K562 (cell line): ENCODE results near the gene NMB. TPM values are rescaled to one million over a fixed set of nuclear protein-coding genes. Genes with fewer than 3 reads are reported as not detected.

Experiments used
- ATAC-seq: fragments of 200-7000 bp; cut with Tn5 transposase; 3 replicates; pipeline ENCODE4 v1.9.1; 2020; ENCODE audit warnings: moderate library complexity
- BruUV-seq: library from RNA; stranded (reverse); fragments of 400-500 nt; replicated peaks from 2 replicates; lab custom pipeline; 2021; lab: Mats Ljungman, UMichigan
- CTCF ChIA-PET: fragments of 300-600 bp; formaldehyde crosslinking; extraction: SDS; loops from one replicate; lab custom pipeline; 2021; ENCODE audit warnings: low intra/inter-chr PET ratio; lab: Yijun Ruan, JAX
- POLR2A ChIA-PET: fragments of 300-600, 350-650 bp; sonication (Branson Sonifier 250); formaldehyde crosslinking; extraction: SDS; loops from one replicate; lab custom pipeline; 2021; ENCODE audit warnings: antibody characterized with exemption, inconsistent platforms; lab: Yijun Ruan, JAX
- DNase-seq, 4 experiments: peaks; one replicate each; pipeline versions ENCODE4 v3.0.0 to v3.0.0-alpha.2; 2011 to 2018; ENCODE audit warnings: low spot score in 3 of 4, mixed read lengths in 3 of 4; ENCODE audit errors: extremely low read depth in 1 of 4
- FAIRE-seq: peaks from 2 replicates; lab custom pipeline; 2011; peaks lifted over from hg19 to GRCh38; lab: Jason Lieb, UNC
- H2AFZ ChIP-seq: 2 replicates; pipeline ENCODE4 v1.6.0; 2011; ENCODE audit warnings: low read depth, low read length, control low read depth, inconsistent platforms
- H3K27ac ChIP-seq: fragments of 200-600 bp; 3 replicates; pipeline ENCODE4 v1.8.0; 2011; ENCODE audit warnings: low read depth, mild to moderate bottlenecking, control low read depth, inconsistent platforms, low read length, moderate library complexity, mixed read lengths; ENCODE audit errors: extremely low read depth
- H3K27me3 ChIP-seq, 2 experiments: fragments of 300-600 bp in 1 of 2; 2 replicates in 1 of 2; 3 replicates in 1 of 2; pipeline versions ENCODE4 v1.6.0 to v1.8.0; 2011; ENCODE audit warnings: inconsistent platforms in 2 of 2, low read length in 2 of 2, mild to moderate bottlenecking in 1 of 2, mixed read lengths in 1 of 2, moderate library complexity in 1 of 2; ENCODE audit not compliant: control insufficient read depth in 2 of 2, insufficient read depth in 2 of 2
- H3K36me3 ChIP-seq: fragments of 300-600 bp; 3 replicates; pipeline ENCODE4 v1.8.0; 2011; ENCODE audit warnings: mild to moderate bottlenecking, low read length, inconsistent platforms; ENCODE audit not compliant: control insufficient read depth, insufficient read depth
- H3K4me1 ChIP-seq, 2 experiments: fragments of 200-600 bp in 1 of 2; replicated peaks in 1 of 2; 2 replicates in 1 of 2; 3 replicates in 1 of 2; pipeline versions ENCODE4 v1.5.1 to v1.8.0; 2011; ENCODE audit warnings: inconsistent platforms in 2 of 2, low read length in 2 of 2, mild to moderate bottlenecking in 1 of 2, mixed read lengths in 1 of 2, moderate library complexity in 1 of 2; ENCODE audit not compliant: control insufficient read depth in 2 of 2, insufficient read depth in 2 of 2
- H3K4me2 ChIP-seq: 2 replicates; pipeline ENCODE4 v1.6.1; 2011; ENCODE audit warnings: low read length, control low read depth, inconsistent platforms, mixed read lengths; ENCODE audit not compliant: insufficient read depth
- H3K4me3 ChIP-seq: fragments of 200-600 bp; sonication (generic), shearing (Covaris generic); 2 replicates; pipeline ENCODE4 v1.5.1; 2016; ENCODE audit warnings: control low read depth, inconsistent platforms
- H3K79me2 ChIP-seq: fragments of 200-600 bp; 3 replicates; pipeline ENCODE4 v1.8.0; 2011; ENCODE audit warnings: low read length, inconsistent platforms; ENCODE audit not compliant: control insufficient read depth, insufficient read depth
- H3K9ac ChIP-seq, 2 experiments: 2 replicates each; pipeline versions ENCODE4 v1.6.0 to v1.6.1; 2011; ENCODE audit warnings: low read depth in 2 of 2, low read length in 2 of 2, control low read depth in 1 of 2, inconsistent platforms in 1 of 2, mild to moderate bottlenecking in 1 of 2, mixed read lengths in 1 of 2; ENCODE audit not compliant: insufficient read depth in 1 of 2
- H3K9me1 ChIP-seq: one replicate; pipeline ENCODE4 v1.6.0; 2011; ENCODE audit warnings: inconsistent platforms, mild to moderate bottlenecking, low read length, moderate library complexity; ENCODE audit not compliant: control insufficient read depth, insufficient read depth
- H3K9me3 ChIP-seq: replicated peaks from 2 replicates; pipeline ENCODE4 v1.5.1; 2011; ENCODE audit warnings: low read depth, low read length, inconsistent platforms; ENCODE audit not compliant: control insufficient read depth, insufficient read depth
- H4K20me1 ChIP-seq: replicated peaks from 2 replicates; pipeline ENCODE4 v1.6.1; 2011; ENCODE audit warnings: low read length, inconsistent platforms, mixed read lengths; ENCODE audit not compliant: control insufficient read depth, insufficient read depth
- CREM ChIP-seq: IDR thresholded peaks from 2 replicates; pipeline ENCODE4 v1.6.1; 2014; ENCODE audit warnings: antibody characterized with exemption, low read depth
- EZH2 ChIP-seq: IDR thresholded peaks from 2 replicates; pipeline ENCODE4 v1.6.1; 2012; ENCODE audit warnings: low read depth, mild to moderate bottlenecking, inconsistent platforms, low read length, borderline replicate concordance
- MTA2 ChIP-seq: fragments of 450-650 bp; IDR thresholded peaks from 2 replicates; pipeline ENCODE4 v1.6.1; 2016; ENCODE audit warnings: low read depth
- NR0B1 ChIP-seq: fragments of 450-650 bp; IDR thresholded peaks from one replicate; pipeline ENCODE4 v1.6.1; 2018; ENCODE audit warnings: mild to moderate bottlenecking, moderate library complexity; ENCODE audit not compliant: partially characterized antibody
- SMAD3 ChIP-seq: fragments of 450-650 bp; formaldehyde crosslinking; conservative IDR thresholded peaks from 2 replicates; pipeline ENCODE4 v1.4.0; 2020; ENCODE audit warnings: mild to moderate bottlenecking
- USF2 ChIP-seq: sonication (generic); formaldehyde crosslinking; IDR thresholded peaks from 2 replicates; pipeline ENCODE4 v1.5.0; 2020; ENCODE audit warnings: missing genetic modification reagents
- ZNF124 ChIP-seq: sonication (generic); formaldehyde crosslinking; IDR thresholded peaks from 2 replicates; pipeline ENCODE4 v1.8.1; 2022; ENCODE audit warnings: missing genetic modification reagents
- ZNF263 ChIP-seq: sonication (generic); formaldehyde crosslinking; IDR thresholded peaks from 2 replicates; pipeline ENCODE4 v1.8.0; 2022; ENCODE audit warnings: mild to moderate bottlenecking, missing genetic modification reagents, borderline replicate concordance
- in situ Hi-C: fragments of 300-500 bp; cut with MboI; formaldehyde crosslinking; loops from 4 replicates; pipeline ENCODE4 v1.15.0; 2018; ENCODE audit warnings: inconsistent platforms, mixed read lengths
- intact Hi-C: fragments of 100-400 bp; cut with micrococcal nuclease; formaldehyde crosslinking; loops from 2 replicates; pipeline ENCODE4 v1.14.2; 2022
- polyA plus RNA-seq, 8 experiments: library from polyadenylated mRNA; depleted of rRNA in 4 of 8; stranded (reverse) in 5 of 8; unstranded in 3 of 8; fragments of >200 nt; fragmentation: Nextera tagmentation in 2 of 8; fragmentation: Illumina TruSeq in 1 of 8; extraction: Ambion mirVana in 2 of 8; extraction: Trizol in 1 of 8; gene quantifications; 2 replicates each; pipeline versions ENCODE4 v1.2.1 to v1.2.3, GENCODE V29; 2011 to 2014; ENCODE audit warnings: inconsistent platforms in 1 of 8, missing spikeins in 1 of 8
- total RNA-seq, 7 experiments: library from RNA; depleted of rRNA in 6 of 7; stranded (reverse); fragments of >200 nt in 6 of 7; fragmentation: Illumina TruSeq in 2 of 7; extraction: Trizol in 2 of 7; gene quantifications; 2 replicates each; pipeline versions ENCODE4 v1.2.1 to v1.2.3, GENCODE V29; 2011 to 2021; ENCODE audit warnings: low replicate concordance in 1 of 7
- TF ChIP-seq, protein P1 (sequence below), 2 experiments: fragments of 450-650 bp in 1 of 2; sonication (generic) in 1 of 2; formaldehyde crosslinking in 1 of 2; IDR thresholded peaks in 1 of 2; conservative IDR thresholded peaks in 1 of 2; 2 replicates each; pipeline versions ENCODE4 v1.6.1 to v1.8.1; 2016 to 2023; ENCODE audit warnings: mild to moderate bottlenecking in 2 of 2, moderate library complexity in 2 of 2, inconsistent platforms in 1 of 2, missing genetic modification reagents in 1 of 2
- TF ChIP-seq, protein P2 (sequence below), 2 experiments: fragments of 450-650 bp; IDR thresholded peaks; 2 replicates each; pipeline ENCODE4 v1.6.1; 2016

NMB gene
- total and polyA plus RNA-seq, 9 of the 15 experiments (the other 6 are each of a cell fraction or from before 2014, with no cell fraction given) = 0.06 to 0.16 (median 0.09) TPM; not detected in 5

GRCh38 chr15:84681831-84682230 is 23.8 kb upstream of the NMB start (continued):
- TF ChIP-seq NR0B1 = no peak
- no peak for TF ChIP-seq SMAD3 (CRISPR knock-in tag)
- TF ChIP-seq, protein P1, sequence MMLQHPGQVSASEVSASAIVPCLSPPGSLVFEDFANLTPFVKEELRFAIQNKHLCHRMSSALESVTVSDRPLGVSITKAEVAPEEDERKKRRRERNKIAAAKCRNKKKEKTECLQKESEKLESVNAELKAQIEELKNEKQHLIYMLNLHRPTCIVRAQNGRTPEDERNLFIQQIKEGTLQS (IDR thresholded peaks at IDR 0.05) = 0 out of 2 replicates have a peak, but pooled peaks have one; percentile 21
- TF ChIP-seq, protein P1 (CRISPR knock-in tag; conservative IDR thresholded peaks at IDR 0.05) = no peak
- no peak for TF ChIP-seq USF2 (CRISPR knock-in tag)

GRCh38 chr15:84671211-84671610 is 13.2 kb upstream of the NMB start:
- ATAC-seq = no peak
- POLR2A ChIA-PET = interaction anchor here (0.6 to 0.8 kb wide), 2 partner anchors 16 to 33 kb away, joined by 3 read pairs; no protein-coding TSS in a partner anchor
- peaks cover 77% of the 10 kb centered on the region for H3K36me3 ChIP-seq

More at GRCh38 chr15:84671211-84671610, 13.2 kb upstream of the NMB start:
- no peak for DNase-seq
- CTCF ChIA-PET = no interaction called here
- no peaks in the 10 kb centered on the region for H3K79me2 ChIP-seq
- H3K27me3 ChIP-seq = no peaks in the 10 kb centered on the region
- no peak for FAIRE-seq
- intact Hi-C loops = no loop called here
- no peaks in the 10 kb centered on the region for H3K9me3 ChIP-seq
- H4K20me1 ChIP-seq = no peaks in the 10 kb centered on the region
- H3K9me1 ChIP-seq = no peaks in the 10 kb centered on the region
- H3K4me3 ChIP-seq = no peak overlapping the region
- no peaks in the 10 kb centered on the region for H3K4me1 ChIP-seq
- no TSS peak for BruUV-seq
- H2AFZ ChIP-seq = no peak overlapping the region
- TF ChIP-seq ZNF263 = no peak
- no peak for TF ChIP-seq CREM
- TF ChIP-seq, protein P2, sequence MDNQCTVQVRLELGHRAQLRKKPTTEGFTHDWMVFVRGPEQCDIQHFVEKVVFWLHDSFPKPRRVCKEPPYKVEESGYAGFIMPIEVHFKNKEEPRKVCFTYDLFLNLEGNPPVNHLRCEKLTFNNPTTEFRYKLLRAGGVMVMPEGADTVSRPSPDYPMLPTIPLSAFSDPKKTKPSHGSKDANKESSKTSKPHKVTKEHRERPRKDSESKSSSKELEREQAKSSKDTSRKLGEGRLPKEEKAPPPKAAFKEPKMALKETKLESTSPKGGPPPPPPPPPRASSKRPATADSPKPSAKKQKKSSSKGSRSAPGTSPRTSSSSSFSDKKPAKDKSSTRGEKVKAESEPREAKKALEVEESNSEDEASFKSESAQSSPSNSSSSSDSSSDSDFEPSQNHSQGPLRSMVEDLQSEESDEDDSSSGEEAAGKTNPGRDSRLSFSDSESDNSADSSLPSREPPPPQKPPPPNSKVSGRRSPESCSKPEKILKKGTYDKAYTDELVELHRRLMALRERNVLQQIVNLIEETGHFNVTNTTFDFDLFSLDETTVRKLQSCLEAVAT (IDR thresholded peaks at IDR 0.05) = no peak
- TF ChIP-seq MTA2 = no peak
- no peak for TF ChIP-seq EZH2
- no peak for TF ChIP-seq ZNF124 (CRISPR knock-in tag)
- TF ChIP-seq, all 486 proteins: peak for 0
- Histone ChIP-seq H3K27ac (no peak overlapping the region), H3K9ac (no peak overlapping the region), H3K4me2 (no peak overlapping the region)
- in situ Hi-C loops = no loop called here
